ENCODE data around the gene EPB41L5. TPM values are rescaled to one million over a fixed set of nuclear protein-coding genes. Genes with fewer than 3 reads are reported as not detected.

The EPB41L5 gene
- total RNA-seq, 1 experiment from 2014 or later = 34.9 TPM

DNA sequence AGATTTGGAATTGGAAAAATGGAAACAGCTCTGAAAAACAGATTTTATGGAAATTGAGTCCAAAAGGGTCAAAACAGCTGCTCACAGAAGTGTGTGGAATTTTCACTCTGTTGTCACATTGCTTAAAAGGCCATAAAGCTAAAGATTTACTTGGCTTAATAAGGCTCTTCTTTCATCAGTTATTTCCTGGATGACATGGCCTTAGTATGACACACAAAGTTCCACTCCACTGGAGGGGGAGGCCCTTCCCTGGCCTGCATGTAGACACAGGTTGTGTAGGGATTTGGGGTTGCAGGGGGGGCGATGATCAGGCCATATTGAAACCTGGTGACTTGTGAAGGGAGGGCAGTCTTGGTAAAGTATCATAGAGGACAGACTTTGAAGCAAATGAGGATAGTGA lies 176.3 kb downstream of the EPB41L5 start (continued):
- TF ChIP-seq, protein P1, sequence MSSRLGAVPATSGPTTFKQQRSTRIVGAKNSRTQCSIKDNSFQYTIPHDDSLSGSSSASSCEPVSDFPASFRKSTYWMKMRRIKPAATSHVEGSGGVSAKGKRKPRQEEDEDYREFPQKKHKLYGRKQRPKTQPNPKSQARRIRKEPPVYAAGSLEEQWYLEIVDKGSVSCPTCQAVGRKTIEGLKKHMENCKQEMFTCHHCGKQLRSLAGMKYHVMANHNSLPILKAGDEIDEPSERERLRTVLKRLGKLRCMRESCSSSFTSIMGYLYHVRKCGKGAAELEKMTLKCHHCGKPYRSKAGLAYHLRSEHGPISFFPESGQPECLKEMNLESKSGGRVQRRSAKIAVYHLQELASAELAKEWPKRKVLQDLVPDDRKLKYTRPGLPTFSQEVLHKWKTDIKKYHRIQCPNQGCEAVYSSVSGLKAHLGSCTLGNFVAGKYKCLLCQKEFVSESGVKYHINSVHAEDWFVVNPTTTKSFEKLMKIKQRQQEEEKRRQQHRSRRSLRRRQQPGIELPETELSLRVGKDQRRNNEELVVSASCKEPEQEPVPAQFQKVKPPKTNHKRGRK (CRISPR knock-in tag; IDR thresholded peaks at IDR 0.05; ENCODE audit: borderline replicate concordance) = no peak
- no peak for TF ChIP-seq GTF2I (CRISPR knock-in tag; conservative IDR thresholded peaks at IDR 0.05)
- no peak for TF ChIP-seq SMAD4 (CRISPR knock-in tag; IDR thresholded peaks at IDR 0.05)
- TF ChIP-seq ZNF138 (CRISPR knock-in tag; conservative IDR thresholded peaks at IDR 0.05) = no peak
- no peak for TF ChIP-seq SOX15 (CRISPR knock-in tag; IDR thresholded peaks at IDR 0.05)
- TF ChIP-seq SP1 (CRISPR knock-in tag; conservative IDR thresholded peaks at IDR 0.05) = no peak
- TF ChIP-seq FOXJ3 (CRISPR knock-in tag; IDR thresholded peaks at IDR 0.05; ENCODE audit: borderline replicate concordance) = no peak
- TF ChIP-seq, protein P2, sequence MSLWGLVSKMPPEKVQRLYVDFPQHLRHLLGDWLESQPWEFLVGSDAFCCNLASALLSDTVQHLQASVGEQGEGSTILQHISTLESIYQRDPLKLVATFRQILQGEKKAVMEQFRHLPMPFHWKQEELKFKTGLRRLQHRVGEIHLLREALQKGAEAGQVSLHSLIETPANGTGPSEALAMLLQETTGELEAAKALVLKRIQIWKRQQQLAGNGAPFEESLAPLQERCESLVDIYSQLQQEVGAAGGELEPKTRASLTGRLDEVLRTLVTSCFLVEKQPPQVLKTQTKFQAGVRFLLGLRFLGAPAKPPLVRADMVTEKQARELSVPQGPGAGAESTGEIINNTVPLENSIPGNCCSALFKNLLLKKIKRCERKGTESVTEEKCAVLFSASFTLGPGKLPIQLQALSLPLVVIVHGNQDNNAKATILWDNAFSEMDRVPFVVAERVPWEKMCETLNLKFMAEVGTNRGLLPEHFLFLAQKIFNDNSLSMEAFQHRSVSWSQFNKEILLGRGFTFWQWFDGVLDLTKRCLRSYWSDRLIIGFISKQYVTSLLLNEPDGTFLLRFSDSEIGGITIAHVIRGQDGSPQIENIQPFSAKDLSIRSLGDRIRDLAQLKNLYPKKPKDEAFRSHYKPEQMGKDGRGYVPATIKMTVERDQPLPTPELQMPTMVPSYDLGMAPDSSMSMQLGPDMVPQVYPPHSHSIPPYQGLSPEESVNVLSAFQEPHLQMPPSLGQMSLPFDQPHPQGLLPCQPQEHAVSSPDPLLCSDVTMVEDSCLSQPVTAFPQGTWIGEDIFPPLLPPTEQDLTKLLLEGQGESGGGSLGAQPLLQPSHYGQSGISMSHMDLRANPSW (CRISPR knock-in tag; conservative IDR thresholded peaks at IDR 0.05; ENCODE audit: low read depth) = no peak
- TF ChIP-seq, protein P3, sequence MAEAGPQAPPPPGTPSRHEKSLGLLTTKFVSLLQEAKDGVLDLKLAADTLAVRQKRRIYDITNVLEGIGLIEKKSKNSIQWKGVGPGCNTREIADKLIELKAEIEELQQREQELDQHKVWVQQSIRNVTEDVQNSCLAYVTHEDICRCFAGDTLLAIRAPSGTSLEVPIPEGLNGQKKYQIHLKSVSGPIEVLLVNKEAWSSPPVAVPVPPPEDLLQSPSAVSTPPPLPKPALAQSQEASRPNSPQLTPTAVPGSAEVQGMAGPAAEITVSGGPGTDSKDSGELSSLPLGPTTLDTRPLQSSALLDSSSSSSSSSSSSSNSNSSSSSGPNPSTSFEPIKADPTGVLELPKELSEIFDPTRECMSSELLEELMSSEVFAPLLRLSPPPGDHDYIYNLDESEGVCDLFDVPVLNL (CRISPR knock-in tag; IDR thresholded peaks at IDR 0.05; ENCODE audit: borderline replicate concordance, low read depth) = no peak

DNA sequence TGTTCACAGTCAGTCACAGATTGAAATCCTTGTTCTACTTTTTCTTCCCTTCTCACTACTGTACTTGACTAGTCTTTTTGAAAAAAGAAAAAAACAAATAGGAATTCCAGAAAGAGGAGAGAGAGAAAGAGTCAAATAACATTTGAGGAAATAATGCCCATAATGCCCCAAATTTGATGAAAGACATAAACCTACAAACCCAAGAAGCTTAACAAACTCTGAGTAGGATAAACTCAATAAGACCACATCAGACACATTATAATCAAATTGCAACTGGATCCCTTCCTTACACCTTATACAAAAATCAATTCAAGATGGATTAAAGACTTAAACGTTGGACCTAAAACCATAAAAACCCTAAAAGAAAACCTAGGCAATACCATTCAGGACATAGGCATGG lies 179.4 kb downstream of the EPB41L5 start:
- TF ChIP-seq HMGA2 (CRISPR knock-in tag; IDR thresholded peaks at IDR 0.05) (no peak), SOX15 (CRISPR knock-in tag; IDR thresholded peaks at IDR 0.05) (no peak), RELA (CRISPR knock-in tag; IDR thresholded peaks at IDR 0.05; ENCODE audit: borderline replicate concordance) (no peak)
- Mint-ChIP-seq H3K27ac (no peak overlapping the region), H3K27me3 (ENCODE audit: low read depth) (peaks cover 3% of the 10 kb centered on the region; the same call in 1 of the 2 replicates), H3K9me3 (peaks cover 20% of the 10 kb centered on the region), H3K4me1 (no peaks in the 10 kb centered on the region), H3K36me3 (peaks cover 8% of the 10 kb centered on the region), H3K4me3 (no peak overlapping the region)
- ATAC-seq (no peak), DNase-seq (ENCODE audit: low spot score) (no peak)
- ChIA-PET POLR2A (no interaction called here), CTCF (interaction anchor here (1.1 kb wide), 1 partner anchor 14 kb away, joined by 3 read pairs; no protein-coding TSS in a partner anchor)

DNA sequence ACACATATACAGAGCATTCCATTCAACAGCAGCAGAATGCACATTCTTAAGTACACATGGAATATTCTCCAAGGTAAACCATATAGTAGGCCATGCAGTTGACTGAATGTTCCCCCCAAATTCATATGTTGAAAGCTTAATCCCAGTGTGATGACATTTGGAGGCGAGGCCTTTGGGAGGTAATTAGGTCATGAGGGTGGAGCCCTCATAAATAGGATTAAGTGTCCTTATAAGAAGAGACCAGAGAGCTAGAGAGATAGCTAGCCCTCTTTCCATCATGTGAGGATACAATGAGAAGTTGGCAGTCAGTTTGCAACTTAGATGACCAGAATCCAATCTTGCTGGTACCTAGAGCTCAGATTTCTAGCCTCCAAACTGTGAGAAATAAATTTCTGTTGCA lies 182.7 kb downstream of the EPB41L5 start:
- peaks cover 37% of the 10 kb centered on the region for H3K9me3 Mint-ChIP-seq
- H3K4me1 Mint-ChIP-seq = no peaks in the 10 kb centered on the region
- POLR2A ChIA-PET = no interaction called here
- H3K27me3 Mint-ChIP-seq (ENCODE audit: low read depth) = peaks cover 5% of the 10 kb centered on the region
- peaks cover 15% of the 10 kb centered on the region for H3K36me3 Mint-ChIP-seq
- DNase-seq (ENCODE audit: low spot score) = no peak
- CTCF ChIA-PET = interaction anchor here (1.1 to 1.4 kb wide), 4 partner anchors 9 to 118 kb away, joined by 3 to 6 read pairs (median 5); no protein-coding TSS in a partner anchor
- ATAC-seq = no peak
- no peak overlapping the region for H3K4me3 Mint-ChIP-seq
- H3K27ac Mint-ChIP-seq = no peak overlapping the region
- TF ChIP-seq, protein P4, sequence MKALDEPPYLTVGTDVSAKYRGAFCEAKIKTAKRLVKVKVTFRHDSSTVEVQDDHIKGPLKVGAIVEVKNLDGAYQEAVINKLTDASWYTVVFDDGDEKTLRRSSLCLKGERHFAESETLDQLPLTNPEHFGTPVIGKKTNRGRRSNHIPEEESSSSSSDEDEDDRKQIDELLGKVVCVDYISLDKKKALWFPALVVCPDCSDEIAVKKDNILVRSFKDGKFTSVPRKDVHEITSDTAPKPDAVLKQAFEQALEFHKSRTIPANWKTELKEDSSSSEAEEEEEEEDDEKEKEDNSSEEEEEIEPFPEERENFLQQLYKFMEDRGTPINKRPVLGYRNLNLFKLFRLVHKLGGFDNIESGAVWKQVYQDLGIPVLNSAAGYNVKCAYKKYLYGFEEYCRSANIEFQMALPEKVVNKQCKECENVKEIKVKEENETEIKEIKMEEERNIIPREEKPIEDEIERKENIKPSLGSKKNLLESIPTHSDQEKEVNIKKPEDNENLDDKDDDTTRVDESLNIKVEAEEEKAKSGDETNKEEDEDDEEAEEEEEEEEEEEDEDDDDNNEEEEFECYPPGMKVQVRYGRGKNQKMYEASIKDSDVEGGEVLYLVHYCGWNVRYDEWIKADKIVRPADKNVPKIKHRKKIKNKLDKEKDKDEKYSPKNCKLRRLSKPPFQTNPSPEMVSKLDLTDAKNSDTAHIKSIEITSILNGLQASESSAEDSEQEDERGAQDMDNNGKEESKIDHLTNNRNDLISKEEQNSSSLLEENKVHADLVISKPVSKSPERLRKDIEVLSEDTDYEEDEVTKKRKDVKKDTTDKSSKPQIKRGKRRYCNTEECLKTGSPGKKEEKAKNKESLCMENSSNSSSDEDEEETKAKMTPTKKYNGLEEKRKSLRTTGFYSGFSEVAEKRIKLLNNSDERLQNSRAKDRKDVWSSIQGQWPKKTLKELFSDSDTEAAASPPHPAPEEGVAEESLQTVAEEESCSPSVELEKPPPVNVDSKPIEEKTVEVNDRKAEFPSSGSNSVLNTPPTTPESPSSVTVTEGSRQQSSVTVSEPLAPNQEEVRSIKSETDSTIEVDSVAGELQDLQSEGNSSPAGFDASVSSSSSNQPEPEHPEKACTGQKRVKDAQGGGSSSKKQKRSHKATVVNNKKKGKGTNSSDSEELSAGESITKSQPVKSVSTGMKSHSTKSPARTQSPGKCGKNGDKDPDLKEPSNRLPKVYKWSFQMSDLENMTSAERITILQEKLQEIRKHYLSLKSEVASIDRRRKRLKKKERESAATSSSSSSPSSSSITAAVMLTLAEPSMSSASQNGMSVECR (CRISPR knock-in tag; IDR thresholded peaks at IDR 0.05; ENCODE audit: borderline replicate concordance) = no peak
- TF ChIP-seq, protein P5, sequence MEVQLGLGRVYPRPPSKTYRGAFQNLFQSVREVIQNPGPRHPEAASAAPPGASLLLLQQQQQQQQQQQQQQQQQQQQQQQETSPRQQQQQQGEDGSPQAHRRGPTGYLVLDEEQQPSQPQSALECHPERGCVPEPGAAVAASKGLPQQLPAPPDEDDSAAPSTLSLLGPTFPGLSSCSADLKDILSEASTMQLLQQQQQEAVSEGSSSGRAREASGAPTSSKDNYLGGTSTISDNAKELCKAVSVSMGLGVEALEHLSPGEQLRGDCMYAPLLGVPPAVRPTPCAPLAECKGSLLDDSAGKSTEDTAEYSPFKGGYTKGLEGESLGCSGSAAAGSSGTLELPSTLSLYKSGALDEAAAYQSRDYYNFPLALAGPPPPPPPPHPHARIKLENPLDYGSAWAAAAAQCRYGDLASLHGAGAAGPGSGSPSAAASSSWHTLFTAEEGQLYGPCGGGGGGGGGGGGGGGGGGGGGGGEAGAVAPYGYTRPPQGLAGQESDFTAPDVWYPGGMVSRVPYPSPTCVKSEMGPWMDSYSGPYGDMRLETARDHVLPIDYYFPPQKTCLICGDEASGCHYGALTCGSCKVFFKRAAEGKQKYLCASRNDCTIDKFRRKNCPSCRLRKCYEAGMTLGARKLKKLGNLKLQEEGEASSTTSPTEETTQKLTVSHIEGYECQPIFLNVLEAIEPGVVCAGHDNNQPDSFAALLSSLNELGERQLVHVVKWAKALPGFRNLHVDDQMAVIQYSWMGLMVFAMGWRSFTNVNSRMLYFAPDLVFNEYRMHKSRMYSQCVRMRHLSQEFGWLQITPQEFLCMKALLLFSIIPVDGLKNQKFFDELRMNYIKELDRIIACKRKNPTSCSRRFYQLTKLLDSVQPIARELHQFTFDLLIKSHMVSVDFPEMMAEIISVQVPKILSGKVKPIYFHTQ (CRISPR knock-in tag; IDR thresholded peaks at IDR 0.05) = no peak
- TF ChIP-seq ZNF232 (CRISPR knock-in tag; IDR thresholded peaks at IDR 0.05) (no peak), ZNF416 (CRISPR knock-in tag; IDR thresholded peaks at IDR 0.05) (no peak), KAT7 (CRISPR knock-in tag; IDR thresholded peaks at IDR 0.05; ENCODE audit: borderline replicate concordance) (no peak), CBFB (CRISPR knock-in tag; IDR thresholded peaks at IDR 0.05; ENCODE audit: low read depth) (no peak), ZNF423 (CRISPR knock-in tag; IDR thresholded peaks at IDR 0.05) (no peak)
- TF ChIP-seq, protein P6, sequence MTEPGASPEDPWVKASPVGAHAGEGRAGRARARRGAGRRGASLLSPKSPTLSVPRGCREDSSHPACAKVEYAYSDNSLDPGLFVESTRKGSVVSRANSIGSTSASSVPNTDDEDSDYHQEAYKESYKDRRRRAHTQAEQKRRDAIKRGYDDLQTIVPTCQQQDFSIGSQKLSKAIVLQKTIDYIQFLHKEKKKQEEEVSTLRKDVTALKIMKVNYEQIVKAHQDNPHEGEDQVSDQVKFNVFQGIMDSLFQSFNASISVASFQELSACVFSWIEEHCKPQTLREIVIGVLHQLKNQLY (CRISPR knock-in tag; IDR thresholded peaks at IDR 0.05) = no peak
